GM18517 (cell line): ENCODE data around the gene C22orf39.

Experiments
- ATAC-seq: cut with Tn5 transposase; IDR thresholded peaks from one replicate; pipeline ENCODE4 v1.9.1; 2021; ENCODE audit warnings: mild to moderate bottlenecking, moderate library complexity; ENCODE audit not compliant: unreplicated experiment

Gene C22orf39

DNA sequence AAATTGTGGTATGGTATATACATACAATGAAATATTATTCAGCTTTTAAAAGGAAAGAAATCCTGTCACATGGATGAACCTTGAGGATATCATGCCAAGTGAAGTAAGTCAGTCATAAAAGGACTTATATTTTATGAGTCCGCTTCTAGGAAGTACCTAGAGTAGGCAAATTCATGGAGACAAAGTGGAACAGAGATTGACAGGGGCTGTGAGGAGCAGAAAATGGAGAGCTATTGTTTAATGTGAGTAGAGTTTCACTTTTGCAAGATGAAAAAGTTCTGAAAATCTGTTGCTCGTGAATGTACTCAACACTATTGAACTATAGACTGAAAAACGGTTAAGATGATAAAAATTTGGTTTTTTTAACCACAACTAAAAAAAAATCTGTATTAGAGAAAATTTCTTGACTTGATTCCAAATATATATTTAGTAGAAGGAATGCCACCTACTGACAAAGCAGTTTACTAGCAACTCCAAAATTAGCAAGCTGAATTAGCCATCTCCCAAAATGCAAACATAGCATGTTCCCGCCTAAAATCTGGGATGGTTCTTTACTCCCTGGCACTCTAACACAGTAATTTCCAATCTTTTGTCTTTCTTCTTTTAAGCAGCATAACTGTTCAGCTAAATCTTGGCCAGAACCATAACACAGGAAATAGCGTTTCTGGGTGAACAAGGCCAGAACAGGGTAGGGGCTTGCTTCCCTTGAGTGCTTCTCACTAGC lies 30.0 kb upstream of the C22orf39 start:
- ATAC-seq, result no peak

DNA sequence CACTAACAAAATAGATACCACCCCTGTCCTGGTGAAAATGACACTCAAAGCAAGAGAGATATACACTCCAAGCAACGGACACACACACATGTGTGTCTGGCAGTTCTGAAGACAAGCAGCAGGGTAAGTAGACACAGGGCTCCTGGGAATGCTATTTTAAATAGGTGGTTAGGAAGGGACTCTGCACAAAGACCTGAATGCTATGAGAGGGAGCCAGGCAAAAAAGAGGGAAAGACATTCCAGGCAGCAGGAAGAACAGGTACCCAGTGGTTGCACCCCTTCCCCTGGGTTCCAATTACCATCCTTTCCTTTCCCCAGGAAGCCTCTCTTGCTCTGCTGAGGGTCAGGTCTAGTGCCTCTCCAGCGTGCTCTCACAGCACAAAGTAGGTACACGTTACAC lies 28.5 kb upstream of the C22orf39 start:
- no peak for ATAC-seq

DNA sequence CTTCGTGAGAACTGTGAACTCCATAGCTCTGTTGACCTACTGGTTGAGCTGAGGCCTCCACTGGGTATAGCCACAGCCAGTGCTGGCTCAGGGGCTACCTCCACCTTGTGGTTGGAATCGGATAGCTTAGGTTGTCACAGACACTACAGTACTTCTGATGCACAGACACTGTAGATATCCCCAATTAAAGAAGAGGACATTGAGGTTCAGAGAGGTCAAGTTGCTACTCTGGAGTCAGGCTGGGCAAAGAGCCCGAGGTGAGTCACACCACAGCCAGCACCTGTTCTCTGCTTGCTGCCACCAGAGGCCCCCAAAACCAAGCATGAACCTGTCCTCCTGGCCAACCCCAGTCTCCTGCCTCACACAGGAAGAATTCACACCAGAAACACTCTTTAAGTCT lies 26.1 kb upstream of the C22orf39 start:
- no peak for ATAC-seq

DNA sequence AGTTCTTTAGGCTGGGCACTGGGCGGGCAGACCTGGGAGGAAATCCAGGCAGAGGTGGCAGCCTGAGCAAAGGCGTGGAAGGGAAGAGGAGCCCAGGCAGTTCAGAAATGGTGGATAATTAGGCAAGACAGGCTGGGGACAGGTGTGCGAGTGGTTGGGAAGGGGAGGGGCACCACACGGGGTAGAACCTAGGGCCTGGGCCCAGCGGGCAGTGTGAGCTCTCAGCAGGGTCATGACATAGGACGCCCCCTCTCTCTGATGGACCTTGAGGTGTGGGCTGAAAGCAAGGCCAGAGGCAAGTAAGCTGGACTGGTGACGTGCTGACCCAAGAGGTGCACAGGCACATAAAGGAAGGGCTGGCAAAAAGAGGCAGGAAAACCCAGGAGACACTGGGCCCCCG lies 24.7 kb upstream of the C22orf39 start:
- ATAC-seq, result no peak

DNA sequence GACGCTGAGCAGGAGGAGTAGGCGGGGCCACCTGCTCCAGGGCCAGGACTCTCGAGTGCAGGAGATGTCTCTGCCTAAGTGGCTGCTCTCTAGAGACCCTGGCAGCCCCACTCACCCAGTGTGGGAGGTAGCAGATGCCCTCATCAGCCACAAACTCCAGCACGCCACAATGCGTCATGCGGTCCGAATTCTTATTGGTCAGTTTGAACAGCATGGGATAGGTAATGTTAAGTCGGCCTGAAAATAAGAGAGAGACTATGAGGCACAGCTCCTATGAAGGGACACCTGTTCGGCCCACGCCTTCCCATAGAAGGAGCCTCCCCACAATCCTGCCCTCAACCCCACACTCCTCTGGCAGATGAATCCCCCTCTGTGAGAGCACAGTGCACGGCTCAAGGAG lies 24.1 kb upstream of the C22orf39 start:
- no peak for ATAC-seq

DNA sequence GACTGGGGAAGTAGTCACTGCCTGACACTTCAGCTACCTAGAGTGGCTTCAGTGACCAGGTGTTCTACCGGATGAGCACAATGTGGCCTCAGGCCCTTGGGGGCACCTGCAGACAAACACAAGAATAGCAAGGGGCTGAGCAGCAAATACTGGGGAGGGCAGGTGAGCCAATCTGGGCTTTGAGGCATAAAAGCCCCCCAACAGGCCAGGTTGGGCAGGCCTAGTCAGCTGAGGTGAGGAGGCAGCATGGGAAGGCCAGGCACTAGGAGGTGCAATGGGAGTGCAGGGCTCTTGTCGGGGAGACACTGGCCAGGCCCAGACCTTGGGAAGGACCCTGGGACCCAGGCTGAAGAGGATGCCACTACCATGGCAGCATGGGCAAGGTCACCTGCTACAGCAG lies 22.5 kb upstream of the C22orf39 start:
- ATAC-seq, result no peak

DNA sequence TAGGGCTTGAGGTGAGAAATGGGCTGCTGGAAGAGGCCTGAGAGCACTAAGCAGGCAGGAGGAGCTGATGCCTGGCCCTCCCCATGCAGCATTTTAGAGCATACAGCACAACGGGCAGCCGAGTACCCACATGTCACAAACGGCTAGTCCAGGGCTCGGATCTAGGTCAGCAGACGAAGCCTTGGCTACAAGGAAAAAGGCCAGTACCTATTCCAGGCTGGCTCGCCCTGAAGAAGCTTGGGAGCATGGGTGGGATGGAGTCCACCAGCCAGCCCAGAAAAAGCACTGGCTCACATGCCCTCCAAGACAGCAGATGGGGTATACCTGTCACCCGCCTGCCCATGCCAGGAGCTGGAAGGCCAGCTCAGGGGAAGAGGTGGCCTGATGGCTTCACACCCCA lies 21.9 kb upstream of the C22orf39 start:
- no peak for ATAC-seq

DNA sequence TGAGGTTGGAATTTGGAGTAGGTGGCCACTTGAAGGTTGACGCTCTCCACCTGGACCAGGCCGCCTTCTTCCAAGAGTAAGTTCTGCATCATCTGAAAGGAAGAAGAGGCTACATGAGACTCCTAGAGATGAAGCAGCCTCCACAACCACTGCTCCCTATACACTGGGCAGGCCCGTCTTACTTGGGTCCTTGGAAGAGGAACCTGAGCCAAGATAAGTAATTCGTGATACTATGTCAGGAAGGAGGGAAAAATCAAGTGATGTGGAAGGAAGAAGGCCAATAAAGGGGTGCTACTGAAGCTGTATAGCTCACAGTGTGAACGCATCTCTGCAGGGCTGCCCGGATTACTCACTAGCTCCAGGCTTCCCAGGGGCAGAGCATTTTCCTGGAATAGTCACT lies 20.4 kb upstream of the C22orf39 start:
- no peak for ATAC-seq

DNA sequence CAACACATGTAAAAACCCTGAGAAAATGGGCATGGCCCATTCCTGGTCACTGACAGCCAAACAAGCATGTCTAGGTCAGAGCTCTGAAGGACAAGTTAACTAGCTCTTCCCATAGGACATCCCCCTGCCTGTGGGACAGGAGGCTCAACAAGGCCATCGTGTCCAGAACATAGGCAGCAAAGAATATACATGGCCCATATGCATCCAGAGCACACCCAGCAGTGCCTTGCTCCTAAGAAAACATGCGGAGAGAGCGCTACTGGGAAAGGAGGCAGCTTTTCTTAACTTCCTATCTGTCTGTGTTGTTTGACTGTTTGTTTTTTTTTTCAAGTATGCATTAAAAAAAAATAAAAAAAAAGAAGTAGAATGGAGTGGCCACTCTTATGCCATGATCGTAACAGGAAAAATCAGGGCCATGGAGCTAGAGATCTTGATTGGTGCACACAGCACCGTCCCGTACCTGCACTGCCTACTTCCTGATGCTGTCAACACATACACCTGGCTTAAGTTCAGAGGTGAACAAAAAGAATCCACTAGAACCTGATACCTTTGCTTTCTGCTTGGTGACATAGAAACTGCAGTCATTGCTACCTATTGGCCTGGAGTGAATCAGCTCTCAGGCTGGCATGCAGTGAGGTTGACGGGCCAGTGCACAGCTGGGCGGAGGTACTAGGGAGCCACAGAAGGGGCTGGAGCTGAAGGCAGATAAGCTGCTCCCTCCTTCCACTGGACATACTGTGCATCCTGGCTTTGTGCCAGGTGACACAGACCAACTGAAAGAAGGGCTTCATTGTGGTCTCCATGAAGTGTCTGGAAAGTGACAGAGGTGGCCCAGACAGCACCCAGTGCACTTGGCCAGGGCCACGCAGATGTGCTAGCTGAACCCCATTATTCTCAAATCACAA lies 19.6 kb upstream of the C22orf39 start:
- no peak for ATAC-seq

DNA sequence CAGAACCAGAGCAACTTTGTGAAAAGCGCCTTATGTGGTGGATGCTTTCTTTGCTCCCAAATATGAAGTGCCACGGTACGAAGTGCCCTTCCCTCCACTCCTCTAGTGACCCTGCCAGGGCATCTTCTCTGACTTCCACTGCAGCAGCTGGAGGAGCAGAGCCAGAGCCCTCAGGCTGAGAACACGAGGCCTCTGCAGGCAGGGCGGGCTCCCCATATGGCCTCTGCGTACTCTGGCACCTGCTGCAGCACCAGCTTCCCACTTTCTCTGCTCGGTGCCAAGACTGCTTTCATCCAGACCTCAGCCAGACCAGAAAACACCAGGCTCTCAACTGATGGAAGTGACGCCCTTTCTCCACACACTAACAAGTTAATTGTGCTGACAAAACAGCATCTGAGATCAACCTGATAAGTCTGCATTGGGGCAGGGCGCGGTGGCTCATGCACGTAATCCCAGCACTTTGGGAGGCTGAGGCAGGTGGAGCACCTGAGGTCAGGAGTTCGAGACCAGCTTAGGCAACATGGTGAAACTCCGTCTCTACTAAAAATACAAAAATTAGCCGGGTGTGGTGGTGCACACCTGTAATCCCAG lies 18.7 kb upstream of the C22orf39 start:
- no peak for ATAC-seq

DNA sequence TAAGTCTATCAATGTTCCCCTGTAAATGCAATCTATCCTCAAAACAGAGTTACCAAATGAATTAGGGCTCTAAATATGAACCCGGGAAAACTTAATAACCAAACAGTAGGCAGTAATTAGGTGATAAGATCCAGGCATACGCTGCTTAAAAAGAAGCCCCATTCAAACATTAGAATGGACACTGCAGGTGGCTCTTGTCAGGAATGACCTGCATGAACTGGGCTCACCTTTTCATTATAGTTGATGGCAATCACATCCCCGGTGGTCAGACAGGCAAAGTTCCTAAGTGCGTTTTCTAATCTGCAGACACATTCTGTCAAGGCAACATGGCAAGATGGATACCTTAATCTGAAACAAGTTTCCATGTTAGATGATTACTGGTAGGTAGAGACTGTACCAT lies 17.5 kb upstream of the C22orf39 start:
- no peak for ATAC-seq

DNA sequence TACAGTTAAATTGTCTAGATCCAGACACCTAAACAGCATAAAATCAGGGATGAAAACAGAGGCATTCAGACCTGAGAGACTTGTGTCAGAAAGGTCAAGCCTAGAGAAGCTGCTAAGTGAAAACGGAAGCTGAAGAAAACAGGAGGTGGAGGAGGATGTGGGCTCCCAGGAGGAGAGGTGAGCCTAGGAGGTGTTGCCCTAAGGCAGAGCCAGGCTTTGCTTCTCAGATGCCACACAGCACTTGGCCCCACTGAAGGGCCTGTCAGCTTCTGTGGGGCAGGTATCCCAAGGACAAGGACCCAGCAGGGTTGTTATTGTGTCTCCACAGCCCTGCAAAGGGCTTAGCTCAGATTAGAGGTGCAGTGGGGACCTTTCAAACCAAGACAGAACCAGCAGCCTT lies 17.0 kb upstream of the C22orf39 start:
- no peak for ATAC-seq

DNA sequence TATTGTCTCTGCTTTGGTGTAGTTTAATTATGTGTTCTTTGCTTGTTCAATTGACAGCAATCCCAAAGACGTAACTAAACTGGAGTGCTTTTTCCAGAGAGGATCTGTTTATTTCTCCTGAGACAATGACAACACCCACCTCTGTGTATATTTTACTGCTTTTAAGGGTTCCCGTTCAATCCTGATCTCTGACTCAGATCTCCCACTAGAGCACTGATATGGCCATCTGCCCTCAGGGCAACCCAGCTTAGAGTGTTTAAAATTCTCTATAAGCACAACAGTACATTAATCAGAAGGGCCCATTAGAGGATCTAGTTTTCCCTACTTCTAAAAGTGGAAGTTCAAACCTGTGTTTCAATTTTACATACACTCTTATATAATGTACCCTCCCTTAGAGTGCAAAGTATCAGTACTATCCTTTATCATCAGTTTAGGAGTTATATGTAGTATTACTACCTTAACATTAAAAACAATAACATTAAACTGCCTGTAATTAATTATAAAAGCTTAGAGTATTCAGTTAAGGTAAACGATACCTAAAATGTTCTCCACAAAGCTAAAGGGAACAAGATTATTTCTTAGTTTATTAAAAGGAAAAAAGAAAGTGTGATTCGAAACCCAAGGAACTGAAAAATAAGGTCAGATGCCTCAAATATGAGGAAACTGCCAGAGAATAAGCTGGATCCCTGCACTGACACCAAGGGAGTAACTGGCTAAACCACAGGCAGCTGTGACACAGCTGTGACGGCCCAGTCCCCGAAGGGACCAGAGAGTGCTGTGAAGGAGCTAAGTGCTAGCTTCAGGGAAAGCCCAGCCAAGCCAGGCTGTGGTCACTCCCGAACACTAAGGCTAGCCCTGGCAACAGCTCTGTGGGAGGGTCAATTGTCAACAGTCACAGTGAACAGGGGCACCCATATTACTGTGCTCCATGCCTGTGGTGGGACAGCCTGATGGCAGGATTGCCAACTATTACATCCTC lies 16.3 kb upstream of the C22orf39 start:
- no peak for ATAC-seq

DNA sequence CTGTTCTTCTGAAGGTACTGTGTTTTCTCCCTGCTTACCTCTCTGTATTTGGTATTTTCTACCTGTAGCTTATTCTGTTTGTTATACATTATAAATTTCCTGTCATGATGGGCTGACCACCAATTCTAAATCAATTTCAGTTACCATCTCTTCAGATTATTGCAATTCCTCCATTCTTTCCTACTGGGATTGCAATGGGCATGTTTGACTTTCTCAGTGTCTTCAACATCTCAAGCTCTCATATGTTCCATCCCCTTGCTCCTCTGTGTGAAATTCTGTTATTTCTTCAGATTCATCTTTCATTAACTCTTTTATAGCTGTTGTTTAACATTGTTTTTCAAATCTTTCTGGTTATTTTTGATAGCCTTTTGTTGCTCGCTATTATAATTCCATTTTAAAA lies 15.5 kb upstream of the C22orf39 start:
- ATAC-seq, result no peak

DNA sequence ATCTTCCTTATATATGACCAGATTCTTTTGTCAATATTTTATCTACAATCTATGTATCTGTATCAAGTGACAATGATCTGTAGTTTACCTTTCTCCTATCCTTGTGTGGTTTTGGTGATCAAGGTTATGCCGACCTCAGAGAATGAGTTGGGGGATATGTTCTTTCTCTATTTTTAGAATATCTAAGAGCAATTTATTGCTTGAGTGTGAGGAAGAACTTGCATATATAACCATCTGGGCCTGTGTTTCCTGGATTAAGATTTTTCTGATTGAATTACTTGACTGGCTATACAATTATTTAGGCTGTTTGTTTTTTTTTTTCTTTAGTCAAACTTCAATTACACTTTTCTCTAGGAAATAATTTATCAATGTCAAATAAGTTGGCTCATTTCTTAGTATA lies 14.0 kb upstream of the C22orf39 start:
- no peak for ATAC-seq

DNA sequence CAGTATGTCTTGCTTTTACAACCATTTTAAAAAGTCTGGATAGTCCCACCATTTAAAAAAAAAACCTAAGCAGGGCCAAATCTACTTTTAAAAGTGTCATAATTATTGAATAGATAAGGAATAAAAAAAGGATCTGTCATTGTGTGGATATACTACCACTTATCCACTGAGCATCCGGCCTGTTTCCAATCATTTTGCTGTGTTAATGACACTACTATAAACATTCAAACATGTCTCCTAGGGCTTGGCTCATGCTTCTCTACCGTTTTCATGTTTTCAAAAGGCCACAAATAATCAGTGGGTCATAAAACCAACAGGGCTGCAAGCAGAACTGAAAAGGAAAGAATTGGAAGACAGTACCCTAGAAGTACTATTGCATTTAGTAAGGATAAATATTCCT lies 12.5 kb upstream of the C22orf39 start:
- no peak for ATAC-seq

DNA sequence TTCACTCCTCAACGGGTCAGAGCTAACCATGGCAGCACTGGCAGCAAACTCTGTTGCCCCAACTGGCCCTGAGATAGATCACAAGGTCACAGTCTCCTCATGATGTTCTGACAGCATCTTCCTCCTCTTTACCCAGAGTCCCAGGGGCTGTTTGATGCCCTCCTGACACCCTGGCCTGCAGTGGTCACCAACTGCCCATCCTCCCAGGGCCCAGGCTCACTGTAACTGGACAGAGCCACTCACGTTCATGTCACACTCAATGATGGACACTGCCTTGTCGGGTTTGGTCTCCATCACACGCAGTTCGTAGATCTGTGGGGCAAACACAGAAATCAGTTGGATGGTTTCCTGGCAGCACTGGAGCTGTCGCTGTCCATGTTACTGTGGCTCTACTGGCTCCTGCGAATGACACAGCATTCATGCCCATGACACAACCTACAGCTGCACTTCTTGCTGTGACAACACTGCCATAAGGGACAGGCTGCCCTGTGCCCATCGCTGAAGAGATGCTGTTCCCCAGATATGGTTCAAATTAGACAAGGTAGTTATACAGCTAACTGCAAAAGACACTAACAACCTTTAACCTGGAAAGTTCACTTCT lies 10.4 kb upstream of the C22orf39 start:
- ATAC-seq, result no peak

DNA sequence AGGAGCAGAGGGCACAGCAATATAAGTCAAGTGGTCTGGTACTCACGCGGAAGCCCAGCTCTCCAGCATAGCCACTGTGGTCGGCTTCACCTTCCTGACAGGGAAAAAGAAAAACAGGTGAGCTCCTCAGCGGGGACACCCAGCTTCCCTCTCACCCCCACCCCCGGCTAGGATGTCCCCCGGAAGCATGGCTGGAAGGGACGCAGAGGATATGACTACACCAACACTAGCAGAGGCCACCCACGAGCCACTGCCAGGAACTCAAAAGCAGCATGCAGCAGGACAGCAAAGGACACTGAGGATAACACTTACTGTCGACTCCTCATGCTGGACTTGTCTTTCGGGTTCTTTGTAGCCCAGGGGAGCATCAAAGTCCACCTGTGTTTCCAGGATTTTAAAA lies 9.0 kb upstream of the C22orf39 start:
- ATAC-seq, result no peak

DNA sequence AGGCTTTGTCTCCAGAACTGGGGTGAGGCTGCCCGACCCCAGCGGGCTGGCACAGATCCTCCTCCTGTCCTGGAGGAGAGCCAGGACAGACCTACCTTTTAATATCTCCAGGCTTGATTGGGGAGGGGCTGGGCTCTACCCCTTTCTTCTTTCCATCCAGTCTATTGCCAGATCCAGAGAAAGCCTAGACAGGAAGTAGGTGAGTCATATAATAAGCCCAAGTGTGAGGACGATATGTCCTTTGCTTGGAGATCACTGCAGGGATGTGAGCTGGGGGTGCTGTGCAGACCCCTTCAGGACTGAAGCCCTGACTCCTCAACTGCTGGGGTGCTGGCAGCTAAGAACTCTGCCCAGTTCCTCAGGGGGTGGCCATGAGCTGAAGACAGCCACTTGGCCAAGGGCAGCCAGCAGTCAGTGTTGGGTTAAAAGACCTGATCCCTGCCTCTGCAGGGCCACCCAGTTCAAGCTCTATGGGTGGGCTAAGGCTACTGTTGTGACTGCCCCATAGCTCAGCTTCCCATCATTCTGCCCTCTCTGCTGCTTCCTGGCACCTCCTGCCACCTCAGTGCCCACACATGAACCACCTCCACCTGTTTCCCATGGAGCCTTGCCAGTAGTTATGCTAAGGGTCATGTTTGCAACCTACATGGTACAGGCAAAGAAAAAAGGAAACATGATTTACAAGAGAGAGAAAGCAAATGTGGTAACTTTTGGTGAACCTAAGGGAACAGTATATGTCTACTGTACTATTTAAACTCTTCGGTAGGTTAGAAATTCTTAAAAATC lies 8.3 kb upstream of the C22orf39 start:
- no peak for ATAC-seq

DNA sequence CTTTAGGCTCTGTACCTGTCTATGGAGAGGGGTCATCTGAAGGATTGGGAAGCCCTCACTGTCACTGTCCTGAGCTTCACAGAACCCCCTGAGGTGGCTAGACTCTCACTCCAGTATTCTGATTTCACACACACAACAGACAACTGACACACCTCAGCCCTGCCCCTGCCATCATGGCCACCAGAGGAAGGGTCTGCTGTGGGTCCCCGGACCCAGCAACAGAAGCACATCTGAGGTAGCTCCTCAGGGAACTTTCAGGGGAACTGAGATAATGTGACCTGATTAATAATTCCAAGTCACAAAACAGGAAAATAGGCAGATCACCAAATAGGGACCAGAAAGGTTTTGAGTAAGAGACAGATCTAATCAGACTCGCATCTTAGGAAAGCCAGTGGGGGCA lies 7.5 kb upstream of the C22orf39 start:
- ATAC-seq, result no peak
